SH-SY5Y (cell line): ENCODE data around the gene RXRA.

Experiments
- GATA2 ChIP-seq: IDR thresholded peaks from 2 replicates; pipeline ENCODE4 v1.6.1; 2011; ENCODE audit warnings: mild to moderate bottlenecking, low read depth, low read length
- GATA3 ChIP-seq: IDR thresholded peaks from 2 replicates; pipeline ENCODE4 v1.6.1; 2011; ENCODE audit warnings: low read depth, mild to moderate bottlenecking, low read length, moderate library complexity

GRCh38 chr9:134344068-134344799, 18.0 kb downstream of the RXRA start:
- TF ChIP-seq GATA2 (no peak), GATA3 (no peak)
